ENCODE data around the gene N4BP2.

N4BP2 gene

DNA sequence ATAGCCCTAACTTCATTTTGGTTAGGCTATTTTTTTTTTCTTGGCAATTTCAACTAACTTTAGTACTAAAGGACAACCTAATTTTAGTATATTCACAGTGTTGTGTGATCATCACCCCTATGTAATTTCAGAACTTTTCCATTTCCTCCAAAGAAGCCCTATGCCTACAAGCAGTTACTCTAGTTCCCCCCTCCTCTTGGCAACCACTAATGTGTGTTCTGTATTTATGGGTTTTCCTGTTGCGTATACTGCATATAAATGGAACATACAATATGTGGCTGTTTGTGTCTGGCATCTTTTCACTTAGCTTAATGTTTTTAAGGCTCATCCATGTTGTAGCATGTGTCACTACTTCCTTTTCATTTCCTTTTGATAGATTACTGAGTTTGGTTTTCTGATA is 57.6 kb downstream of the N4BP2 start (continued):
- TF ChIP-seq ZNF157 (tag by site-specific recombination; IDR thresholded peaks at IDR 0.05) (no peak), PRDM1 (tag by site-specific recombination; IDR thresholded peaks at IDR 0.05) (no peak), ZNF777 (tag by site-specific recombination; IDR thresholded peaks at IDR 0.05; ENCODE audit: borderline replicate concordance) (no peak)

DNA sequence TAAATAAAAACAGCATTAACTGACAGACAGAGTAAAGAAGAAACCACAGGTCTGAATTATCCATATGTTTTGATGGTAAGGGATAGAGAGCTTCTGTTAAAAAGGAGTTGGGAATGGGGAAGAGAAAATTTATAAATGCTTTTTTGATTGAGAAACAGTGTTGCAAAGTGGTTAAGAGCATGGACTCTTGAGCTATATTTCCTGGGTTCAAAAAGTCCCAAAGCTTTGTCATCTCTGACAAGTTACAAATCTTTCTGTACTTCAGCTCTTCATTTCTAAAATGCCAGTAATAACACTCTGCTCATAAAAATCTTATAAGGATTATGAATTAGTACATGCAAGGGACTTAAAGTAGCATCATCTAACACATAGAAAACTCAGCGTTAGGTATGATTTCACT is 62.2 kb downstream of the N4BP2 start:
- TF ChIP-seq SP7 (tag by site-specific recombination; IDR thresholded peaks at IDR 0.05) (no peak), ZIC2 (tag by site-specific recombination; IDR thresholded peaks at IDR 0.05) (no peak), ZNF561 (tag by site-specific recombination; IDR thresholded peaks at IDR 0.05; ENCODE audit: borderline replicate concordance) (no peak), ZNF610 (tag by site-specific recombination; IDR thresholded peaks at IDR 0.05; ENCODE audit: borderline replicate concordance) (no peak), ZNF747 (tag by site-specific recombination; IDR thresholded peaks at IDR 0.05) (no peak), ZBTB1 (tag by site-specific recombination; IDR thresholded peaks at IDR 0.05) (no peak), ZNF221 (tag by site-specific recombination; IDR thresholded peaks at IDR 0.05; ENCODE audit: borderline replicate concordance) (no peak), ZSCAN30 (tag by site-specific recombination; IDR thresholded peaks at IDR 0.05) (no peak), HOXA7 (CRISPR knock-in tag; IDR thresholded peaks at IDR 0.05; ENCODE audit: borderline replicate concordance) (no peak), ZNF280D (tag by site-specific recombination; IDR thresholded peaks at IDR 0.05) (no peak), ZNF404 (tag by site-specific recombination; IDR thresholded peaks at IDR 0.05) (no peak), GLIS2 (tag by site-specific recombination; IDR thresholded peaks at IDR 0.05) (no peak)
- TF ChIP-seq, protein P1, sequence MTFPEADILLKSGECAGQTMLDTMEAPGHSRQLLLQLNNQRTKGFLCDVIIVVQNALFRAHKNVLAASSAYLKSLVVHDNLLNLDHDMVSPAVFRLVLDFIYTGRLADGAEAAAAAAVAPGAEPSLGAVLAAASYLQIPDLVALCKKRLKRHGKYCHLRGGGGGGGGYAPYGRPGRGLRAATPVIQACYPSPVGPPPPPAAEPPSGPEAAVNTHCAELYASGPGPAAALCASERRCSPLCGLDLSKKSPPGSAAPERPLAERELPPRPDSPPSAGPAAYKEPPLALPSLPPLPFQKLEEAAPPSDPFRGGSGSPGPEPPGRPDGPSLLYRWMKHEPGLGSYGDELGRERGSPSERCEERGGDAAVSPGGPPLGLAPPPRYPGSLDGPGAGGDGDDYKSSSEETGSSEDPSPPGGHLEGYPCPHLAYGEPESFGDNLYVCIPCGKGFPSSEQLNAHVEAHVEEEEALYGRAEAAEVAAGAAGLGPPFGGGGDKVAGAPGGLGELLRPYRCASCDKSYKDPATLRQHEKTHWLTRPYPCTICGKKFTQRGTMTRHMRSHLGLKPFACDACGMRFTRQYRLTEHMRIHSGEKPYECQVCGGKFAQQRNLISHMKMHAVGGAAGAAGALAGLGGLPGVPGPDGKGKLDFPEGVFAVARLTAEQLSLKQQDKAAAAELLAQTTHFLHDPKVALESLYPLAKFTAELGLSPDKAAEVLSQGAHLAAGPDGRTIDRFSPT (tag by site-specific recombination; IDR thresholded peaks at IDR 0.05) = no peak
- TF ChIP-seq, protein P2, sequence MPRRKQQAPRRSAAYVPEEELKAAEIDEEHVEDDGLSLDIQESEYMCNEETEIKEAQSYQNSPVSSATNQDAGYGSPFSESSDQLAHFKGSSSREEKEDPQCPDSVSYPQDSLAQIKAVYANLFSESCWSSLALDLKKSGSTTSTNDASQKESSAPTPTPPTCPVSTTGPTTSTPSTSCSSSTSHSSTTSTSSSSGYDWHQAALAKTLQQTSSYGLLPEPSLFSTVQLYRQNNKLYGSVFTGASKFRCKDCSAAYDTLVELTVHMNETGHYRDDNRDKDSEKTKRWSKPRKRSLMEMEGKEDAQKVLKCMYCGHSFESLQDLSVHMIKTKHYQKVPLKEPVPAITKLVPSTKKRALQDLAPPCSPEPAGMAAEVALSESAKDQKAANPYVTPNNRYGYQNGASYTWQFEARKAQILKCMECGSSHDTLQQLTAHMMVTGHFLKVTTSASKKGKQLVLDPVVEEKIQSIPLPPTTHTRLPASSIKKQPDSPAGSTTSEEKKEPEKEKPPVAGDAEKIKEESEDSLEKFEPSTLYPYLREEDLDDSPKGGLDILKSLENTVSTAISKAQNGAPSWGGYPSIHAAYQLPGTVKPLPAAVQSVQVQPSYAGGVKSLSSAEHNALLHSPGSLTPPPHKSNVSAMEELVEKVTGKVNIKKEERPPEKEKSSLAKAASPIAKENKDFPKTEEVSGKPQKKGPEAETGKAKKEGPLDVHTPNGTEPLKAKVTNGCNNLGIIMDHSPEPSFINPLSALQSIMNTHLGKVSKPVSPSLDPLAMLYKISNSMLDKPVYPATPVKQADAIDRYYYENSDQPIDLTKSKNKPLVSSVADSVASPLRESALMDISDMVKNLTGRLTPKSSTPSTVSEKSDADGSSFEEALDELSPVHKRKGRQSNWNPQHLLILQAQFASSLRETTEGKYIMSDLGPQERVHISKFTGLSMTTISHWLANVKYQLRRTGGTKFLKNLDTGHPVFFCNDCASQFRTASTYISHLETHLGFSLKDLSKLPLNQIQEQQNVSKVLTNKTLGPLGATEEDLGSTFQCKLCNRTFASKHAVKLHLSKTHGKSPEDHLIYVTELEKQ (tag by site-specific recombination; IDR thresholded peaks at IDR 0.05; ENCODE audit: borderline replicate concordance) = no peak
- no peak overlapping the region for H3K4me3 ChIP-seq (ENCODE audit: low read depth, low read length)
- H3K36me3 ChIP-seq (ENCODE audit: control insufficient read depth in 2 of 2, insufficient read depth in 1 of 2, low read length in 2 of 2) = peaks cover 0 to 16% of the 10 kb centered on the region in 2 experiments; a peak in 1 of 3 replicates

More for the DNA sequence above, 62.2 kb downstream of the N4BP2 start:
- ChIA-PET POLR2A (no interaction called here), CTCF (interaction anchor here (0.6 kb wide), 1 partner anchor 33 kb away, joined by 4 read pairs; no protein-coding TSS in a partner anchor)
- Histone ChIP-seq H3K4me1 (ENCODE audit: control insufficient read depth, insufficient read depth, low read length) (no peaks in the 10 kb centered on the region), H3K9me3 (ENCODE audit: control insufficient read depth, insufficient read depth, low read depth, low read length) (no peaks in the 10 kb centered on the region), H3K27ac (ENCODE audit: extremely low read depth, low read depth, low read length) (no peak overlapping the region)

Data from HEK293 (cell line).